ENCODE data around the gene RAB3IL1.

Gene RAB3IL1, protein sequence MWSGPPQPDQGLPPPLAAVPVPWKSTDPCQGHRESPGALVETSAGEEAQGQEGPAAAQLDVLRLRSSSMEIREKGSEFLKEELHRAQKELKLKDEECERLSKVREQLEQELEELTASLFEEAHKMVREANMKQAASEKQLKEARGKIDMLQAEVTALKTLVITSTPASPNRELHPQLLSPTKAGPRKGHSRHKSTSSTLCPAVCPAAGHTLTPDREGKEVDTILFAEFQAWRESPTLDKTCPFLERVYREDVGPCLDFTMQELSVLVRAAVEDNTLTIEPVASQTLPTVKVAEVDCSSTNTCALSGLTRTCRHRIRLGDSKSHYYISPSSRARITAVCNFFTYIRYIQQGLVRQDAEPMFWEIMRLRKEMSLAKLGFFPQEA

DNA sequence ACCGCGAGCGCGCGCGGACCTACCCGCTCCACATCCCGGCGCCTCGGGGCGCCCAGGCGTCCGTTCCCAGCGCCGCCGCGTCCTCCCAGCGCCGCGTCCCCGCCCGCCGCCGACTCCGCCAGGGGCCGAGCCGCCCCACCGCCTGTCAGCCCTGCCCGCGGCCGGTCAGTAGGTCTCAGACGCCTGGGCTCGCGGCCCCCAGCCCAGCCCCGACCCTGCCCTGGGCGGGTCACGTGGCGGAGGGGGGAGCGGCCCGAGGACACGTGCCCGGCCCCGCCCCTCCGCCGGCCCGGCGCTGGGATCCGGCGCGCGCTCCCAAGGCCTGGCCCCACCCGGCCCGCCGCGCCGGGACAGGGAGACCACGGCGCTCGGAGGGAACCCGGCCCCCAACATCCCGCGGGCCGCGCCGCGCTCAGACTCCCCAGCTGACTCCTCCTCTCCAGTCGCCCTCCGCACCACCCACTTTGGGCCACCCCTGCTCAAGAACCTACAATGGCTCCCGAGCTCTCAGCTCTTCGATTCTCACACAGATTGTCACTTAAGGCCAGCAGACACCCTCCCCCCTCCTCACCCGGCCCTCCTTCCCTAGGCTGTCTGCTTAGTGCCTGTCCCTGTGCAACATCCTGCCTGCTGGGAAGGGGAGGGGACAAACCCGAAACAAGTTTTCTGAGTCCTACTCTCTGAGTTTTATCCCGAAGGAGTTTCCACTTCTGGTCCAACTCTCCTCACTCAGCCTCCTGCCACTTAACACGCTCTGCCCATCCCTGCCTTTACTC is at the start of gene RAB3IL1:
Gene RAB3IL1, minus strand, starts transcription at position 233 of the 776 bp plus-strand sequence. Its CDS starts 199 bp downstream, at position 34.
- peak within 1 kb of the TSS; percentile 64 for H3K4me3 ChIP-seq (replicated peaks; ENCODE audit: low read depth, low read length)
- TF ChIP-seq, protein P1, sequence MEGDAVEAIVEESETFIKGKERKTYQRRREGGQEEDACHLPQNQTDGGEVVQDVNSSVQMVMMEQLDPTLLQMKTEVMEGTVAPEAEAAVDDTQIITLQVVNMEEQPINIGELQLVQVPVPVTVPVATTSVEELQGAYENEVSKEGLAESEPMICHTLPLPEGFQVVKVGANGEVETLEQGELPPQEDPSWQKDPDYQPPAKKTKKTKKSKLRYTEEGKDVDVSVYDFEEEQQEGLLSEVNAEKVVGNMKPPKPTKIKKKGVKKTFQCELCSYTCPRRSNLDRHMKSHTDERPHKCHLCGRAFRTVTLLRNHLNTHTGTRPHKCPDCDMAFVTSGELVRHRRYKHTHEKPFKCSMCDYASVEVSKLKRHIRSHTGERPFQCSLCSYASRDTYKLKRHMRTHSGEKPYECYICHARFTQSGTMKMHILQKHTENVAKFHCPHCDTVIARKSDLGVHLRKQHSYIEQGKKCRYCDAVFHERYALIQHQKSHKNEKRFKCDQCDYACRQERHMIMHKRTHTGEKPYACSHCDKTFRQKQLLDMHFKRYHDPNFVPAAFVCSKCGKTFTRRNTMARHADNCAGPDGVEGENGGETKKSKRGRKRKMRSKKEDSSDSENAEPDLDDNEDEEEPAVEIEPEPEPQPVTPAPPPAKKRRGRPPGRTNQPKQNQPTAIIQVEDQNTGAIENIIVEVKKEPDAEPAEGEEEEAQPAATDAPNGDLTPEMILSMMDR (IDR thresholded peaks at IDR 0.05; ENCODE audit: low read length, missing control alignments), result no peak
- peak; percentile 53 for DNase-seq (ENCODE audit: low read depth)

DNA sequence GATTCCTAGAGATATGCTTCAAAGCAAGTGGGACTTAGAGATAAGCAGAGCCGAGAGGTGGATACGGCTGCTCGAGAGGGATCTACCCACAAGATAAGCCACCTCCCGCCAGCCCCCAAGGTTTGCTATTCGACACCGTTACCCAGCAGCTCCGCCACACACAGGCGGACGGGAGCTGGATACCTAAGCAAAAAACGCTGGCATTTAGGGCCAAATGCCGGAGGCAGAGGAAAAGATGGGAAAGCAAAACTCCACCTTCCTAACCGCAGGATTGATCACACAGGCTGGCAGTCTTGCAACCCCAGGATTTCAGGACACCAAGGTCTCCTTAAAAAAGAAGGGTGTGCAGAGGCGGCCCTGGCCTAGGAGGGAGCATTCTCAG is 49.4 kb upstream of the RAB3IL1 start:
- peak overlapping the region; percentile 100 for H3K4me3 ChIP-seq (replicated peaks; ENCODE audit: low read depth, low read length)
- peak; percentile 52 for DNase-seq (ENCODE audit: low read depth)
- TF ChIP-seq, protein P1 (IDR thresholded peaks at IDR 0.05; ENCODE audit: low read length, missing control alignments), result no peak

DNA sequence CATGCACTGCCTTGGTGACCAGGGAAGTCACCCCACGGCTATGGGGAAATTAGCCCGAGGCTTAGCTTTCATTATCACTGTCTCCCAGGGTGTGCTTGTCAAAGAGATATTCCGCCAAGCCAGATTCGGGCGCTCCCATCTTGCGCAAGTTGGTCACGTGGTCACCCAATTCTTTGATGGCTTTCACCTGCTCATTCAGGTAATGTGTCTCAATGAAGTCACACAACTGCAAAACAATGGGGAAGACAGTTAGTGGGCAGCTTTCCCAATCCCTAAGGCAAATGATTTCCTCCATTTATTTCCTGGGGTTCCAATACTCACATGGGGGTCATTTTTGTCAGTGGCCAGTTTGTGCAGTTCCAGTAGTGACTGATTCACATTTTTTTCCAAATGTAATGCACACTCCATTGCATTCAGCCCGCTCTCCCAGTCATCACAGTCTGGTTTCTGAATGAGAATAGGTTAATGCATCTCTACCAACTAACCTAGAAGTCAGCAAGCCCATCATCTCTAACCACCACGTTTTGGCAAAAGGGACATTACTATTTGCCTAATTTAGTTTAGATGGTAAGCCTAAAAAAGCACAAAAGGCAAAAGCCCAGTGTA is 47.4 kb upstream of the RAB3IL1 start:
- peak overlapping the region; percentile 100 for H3K4me3 ChIP-seq (replicated peaks; ENCODE audit: low read depth, low read length)
- peak; percentile 38 for DNase-seq (ENCODE audit: low read depth)

DNA sequence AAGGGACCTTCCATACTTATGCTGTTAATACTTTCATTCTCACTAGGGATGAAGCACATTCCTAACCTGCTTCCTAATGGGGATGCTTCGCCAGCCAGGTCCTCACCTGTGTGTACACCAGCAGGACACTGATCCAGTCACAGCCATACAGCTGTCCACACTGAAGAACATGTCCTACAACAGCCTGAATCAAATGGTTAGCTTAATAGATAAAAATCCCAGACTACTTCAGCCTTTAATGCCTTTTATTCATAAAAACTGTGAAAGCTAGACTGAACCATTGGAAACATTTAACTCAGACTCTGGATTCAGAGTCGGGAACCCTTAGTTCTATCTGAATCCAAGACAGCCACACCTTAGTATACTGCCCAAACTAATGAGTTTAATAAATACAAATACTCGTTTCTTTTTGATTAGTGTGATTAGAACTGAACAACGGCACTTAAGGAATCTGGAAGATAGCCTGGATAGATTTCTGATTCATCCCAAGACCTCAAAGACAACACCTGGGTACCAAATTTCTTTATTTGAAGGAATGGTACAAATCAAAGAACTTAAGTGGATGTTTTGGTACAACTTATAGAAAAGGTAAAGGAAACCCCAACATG is 46.8 kb upstream of the RAB3IL1 start:
- peak overlapping the region; percentile 100 for H3K4me3 ChIP-seq (replicated peaks; ENCODE audit: low read depth, low read length)
- no peak for DNase-seq (ENCODE audit: low read depth)
- TF ChIP-seq, protein P1 (IDR thresholded peaks at IDR 0.05; ENCODE audit: low read length, missing control alignments), result no peak

DNA sequence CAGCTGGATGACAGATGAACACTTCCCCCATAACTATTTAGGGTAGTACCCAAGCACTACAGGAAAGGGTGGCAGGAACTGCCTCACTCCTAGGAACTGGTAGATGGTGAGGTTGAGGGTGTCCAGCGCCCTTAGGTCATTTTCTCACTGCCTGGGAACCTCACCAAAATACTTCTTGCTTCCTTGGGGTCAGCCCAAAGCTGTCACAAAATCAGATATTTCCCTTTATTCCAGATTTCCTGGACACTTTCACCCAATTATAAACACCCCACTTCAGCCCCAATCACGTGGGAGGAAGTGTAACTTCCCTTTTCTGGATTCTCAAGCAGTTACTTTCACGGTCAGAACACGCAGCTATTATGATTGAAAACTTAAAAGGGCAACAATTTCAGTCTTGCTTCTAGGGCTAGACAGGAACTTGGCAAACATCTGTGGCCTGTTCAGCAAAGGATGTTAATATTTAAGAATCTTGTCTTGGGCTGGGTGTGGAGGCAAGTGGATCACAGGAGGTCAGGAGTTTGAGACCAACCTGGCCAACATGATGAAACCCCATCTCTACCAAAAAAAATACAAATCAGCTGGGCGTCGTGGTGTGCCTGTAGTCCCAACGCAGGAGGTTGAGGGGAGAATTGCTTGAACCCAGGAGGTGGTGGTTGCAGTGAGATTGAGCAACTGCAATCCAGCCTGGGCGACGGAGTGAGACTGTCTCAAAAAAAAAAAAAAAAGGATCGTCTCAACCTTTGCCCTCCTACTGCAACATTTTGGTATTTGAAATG is 46.1 kb upstream of the RAB3IL1 start:
- peak; percentile 90 for DNase-seq (ENCODE audit: low read depth)
- TF ChIP-seq, protein P1 (IDR thresholded peaks at IDR 0.05; ENCODE audit: low read length, missing control alignments), result no peak
- H3K4me3 ChIP-seq (replicated peaks; ENCODE audit: low read depth, low read length), result peak overlapping the region; percentile 100

DNA sequence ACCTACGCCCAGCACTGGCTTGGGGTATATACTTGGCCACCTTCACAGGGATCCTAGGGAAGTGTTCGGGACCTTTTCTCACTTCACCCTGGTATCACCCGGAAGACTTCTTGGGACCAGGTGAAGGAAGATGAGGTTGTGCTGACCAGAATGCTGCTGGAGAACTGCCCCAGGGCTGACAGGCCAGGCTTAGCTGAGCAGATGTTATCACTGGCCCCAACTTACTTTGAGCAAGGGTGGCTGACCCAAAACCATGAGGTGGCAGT is 45.6 kb upstream of the RAB3IL1 start:
- DNase-seq (ENCODE audit: low read depth), result peak; percentile 91
- no peak overlapping the region for H3K4me3 ChIP-seq (replicated peaks; ENCODE audit: low read depth, low read length)
- TF ChIP-seq, protein P1 (IDR thresholded peaks at IDR 0.05; ENCODE audit: low read length, missing control alignments), result no peak

All from fibroblast of pulmonary artery (primary cell).